Glomerular visceral epithelial cell (primary cell): ENCODE measurements around the gene GAB1.

Source experiments
- DNase-seq: peaks from one replicate; pipeline ENCODE4 v3.0.0-alpha.2; 2016; ENCODE audit errors: extremely low spot score

The GAB1 gene

GRCh38 chr4:143489106-143489505 is 152.4 kb downstream of the GAB1 start:
- peak; percentile 35 for DNase-seq

- no peak for DNase-seq
Observed at GRCh38 chr4:143498021-143498420, 161.3 kb downstream of the GAB1 start.

- DNase-seq = no peak
Observed at GRCh38 chr4:143502231-143502630, 165.6 kb downstream of the GAB1 start.

GRCh38 chr4:143506031-143506430 is 169.4 kb downstream of the GAB1 start:
- DNase-seq = no peak

- DNase-seq = no peak
Observed at GRCh38 chr4:143511906-143512305, 175.2 kb downstream of the GAB1 start.

GRCh38 chr4:143512978-143513313 is 176.3 kb downstream of the GAB1 start:
- no peak for DNase-seq

- DNase-seq = peak; percentile 99
Observed at GRCh38 chr4:143513314-143514168, 176.9 kb downstream of the GAB1 start, which contains the start of gene SMARCA5. TSS of gene SMARCA5 (plus strand) at chr4:143513702. CDS start at chr4:143513925, 223 bp downstream.

- no peak for DNase-seq
Observed at GRCh38 chr4:143514169-143514495, 177.5 kb downstream of the GAB1 start.

- DNase-seq = peak; percentile 48
Observed at GRCh38 chr4:143514497-143514896, 177.8 kb downstream of the GAB1 start.

- no peak for DNase-seq
Observed at GRCh38 chr4:143514901-143515300, 178.2 kb downstream of the GAB1 start.

- DNase-seq = no peak
Observed at GRCh38 chr4:143515905-143516304, 179.2 kb downstream of the GAB1 start.

- DNase-seq = no peak
Observed at GRCh38 chr4:143517764-143518163, 181.1 kb downstream of the GAB1 start.
